C4-2B (cell line): ENCODE results near the gene POLE.
"Not testable (repeated sequence)": the region's sequence is repeated elsewhere in the genome, so short reads cannot be mapped to it uniquely, and the experiment has no call there.

Experiments used
- H3K27ac ChIP-seq: fragments of 450-650 bp; 2 replicates; pipeline ENCODE4 v1.5.1; 2017
- ZFX ChIP-seq: fragments of 450-650 bp; IDR thresholded peaks from 2 replicates; pipeline ENCODE4 v1.6.1; 2017
- TF ChIP-seq, protein P1 (sequence below): fragments of 450-650 bp; conservative IDR thresholded peaks from 2 replicates; pipeline ENCODE4 v1.5.1; 2017; ENCODE audit warnings: mild to moderate bottlenecking

Gene POLE

DNA sequence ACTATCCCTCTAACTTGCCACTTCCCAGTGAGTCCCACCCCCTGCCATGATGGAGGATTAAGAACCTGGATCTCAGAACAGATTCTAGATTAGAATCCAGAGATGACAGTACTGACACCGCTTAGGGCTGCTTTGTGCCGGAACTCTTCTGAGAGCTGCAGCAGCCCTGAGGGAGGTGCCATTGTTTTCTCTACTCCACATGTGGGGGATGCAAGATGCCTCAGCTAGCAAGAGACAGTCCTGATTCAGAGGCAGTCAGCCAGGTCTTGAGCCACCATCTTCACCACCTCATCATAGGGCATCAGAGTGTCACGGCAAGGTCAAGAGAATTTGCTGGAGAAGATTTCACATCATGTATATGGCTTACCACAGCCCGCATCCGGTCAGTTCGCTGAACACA, 20.1 kb upstream of the POLE start:
- TF ChIP-seq, protein P1, sequence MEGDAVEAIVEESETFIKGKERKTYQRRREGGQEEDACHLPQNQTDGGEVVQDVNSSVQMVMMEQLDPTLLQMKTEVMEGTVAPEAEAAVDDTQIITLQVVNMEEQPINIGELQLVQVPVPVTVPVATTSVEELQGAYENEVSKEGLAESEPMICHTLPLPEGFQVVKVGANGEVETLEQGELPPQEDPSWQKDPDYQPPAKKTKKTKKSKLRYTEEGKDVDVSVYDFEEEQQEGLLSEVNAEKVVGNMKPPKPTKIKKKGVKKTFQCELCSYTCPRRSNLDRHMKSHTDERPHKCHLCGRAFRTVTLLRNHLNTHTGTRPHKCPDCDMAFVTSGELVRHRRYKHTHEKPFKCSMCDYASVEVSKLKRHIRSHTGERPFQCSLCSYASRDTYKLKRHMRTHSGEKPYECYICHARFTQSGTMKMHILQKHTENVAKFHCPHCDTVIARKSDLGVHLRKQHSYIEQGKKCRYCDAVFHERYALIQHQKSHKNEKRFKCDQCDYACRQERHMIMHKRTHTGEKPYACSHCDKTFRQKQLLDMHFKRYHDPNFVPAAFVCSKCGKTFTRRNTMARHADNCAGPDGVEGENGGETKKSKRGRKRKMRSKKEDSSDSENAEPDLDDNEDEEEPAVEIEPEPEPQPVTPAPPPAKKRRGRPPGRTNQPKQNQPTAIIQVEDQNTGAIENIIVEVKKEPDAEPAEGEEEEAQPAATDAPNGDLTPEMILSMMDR = no peak
- no peak for TF ChIP-seq ZFX
- H3K27ac ChIP-seq = no peak overlapping the region

DNA sequence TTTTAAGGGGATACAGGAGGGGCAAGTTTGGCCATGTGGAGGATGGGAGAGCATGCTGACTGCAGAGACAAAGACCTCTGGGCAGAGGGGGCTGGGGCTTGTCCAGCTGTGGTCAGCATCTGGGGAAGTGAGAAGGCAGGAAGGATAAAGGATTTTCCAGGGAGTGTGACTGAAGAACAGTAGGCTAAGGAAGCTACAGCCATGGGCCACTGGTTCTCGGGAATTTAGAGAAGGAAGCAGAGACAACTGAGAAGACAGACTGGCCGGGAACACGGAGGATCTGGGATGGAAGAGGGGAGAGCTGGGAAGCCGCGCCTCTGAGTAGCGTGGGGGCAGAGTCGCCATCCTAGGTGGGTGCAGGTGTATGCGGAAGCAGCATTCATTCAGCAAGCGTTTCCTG, 16.5 kb upstream of the POLE start:
- peak overlapping the region; percentile 19; the same call in 1 of the 2 replicates for H3K27ac ChIP-seq
- TF ChIP-seq, protein P1 = no peak
- no peak for TF ChIP-seq ZFX

DNA sequence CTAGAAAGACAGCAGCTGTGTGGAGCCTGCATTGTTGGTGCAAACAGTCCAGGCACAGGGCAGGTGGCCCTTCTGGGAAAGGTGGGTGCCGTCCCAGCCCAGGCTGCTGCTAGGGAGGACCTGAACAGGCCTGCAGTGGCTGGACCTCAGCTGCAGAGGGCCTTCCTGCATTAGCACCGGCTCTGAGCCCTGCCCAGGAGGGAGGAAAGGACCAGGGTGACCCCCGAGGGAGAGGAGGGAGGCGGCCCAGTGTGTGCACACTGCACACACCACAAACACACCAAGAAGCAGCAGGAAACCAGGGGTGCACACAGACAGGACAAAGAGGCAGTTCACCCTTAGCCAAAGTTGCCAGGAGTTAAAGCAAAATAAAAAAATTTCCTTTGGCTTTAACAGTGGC, 15.5 kb upstream of the POLE start:
- TF ChIP-seq, protein P1 = no peak
- TF ChIP-seq ZFX = no peak

DNA sequence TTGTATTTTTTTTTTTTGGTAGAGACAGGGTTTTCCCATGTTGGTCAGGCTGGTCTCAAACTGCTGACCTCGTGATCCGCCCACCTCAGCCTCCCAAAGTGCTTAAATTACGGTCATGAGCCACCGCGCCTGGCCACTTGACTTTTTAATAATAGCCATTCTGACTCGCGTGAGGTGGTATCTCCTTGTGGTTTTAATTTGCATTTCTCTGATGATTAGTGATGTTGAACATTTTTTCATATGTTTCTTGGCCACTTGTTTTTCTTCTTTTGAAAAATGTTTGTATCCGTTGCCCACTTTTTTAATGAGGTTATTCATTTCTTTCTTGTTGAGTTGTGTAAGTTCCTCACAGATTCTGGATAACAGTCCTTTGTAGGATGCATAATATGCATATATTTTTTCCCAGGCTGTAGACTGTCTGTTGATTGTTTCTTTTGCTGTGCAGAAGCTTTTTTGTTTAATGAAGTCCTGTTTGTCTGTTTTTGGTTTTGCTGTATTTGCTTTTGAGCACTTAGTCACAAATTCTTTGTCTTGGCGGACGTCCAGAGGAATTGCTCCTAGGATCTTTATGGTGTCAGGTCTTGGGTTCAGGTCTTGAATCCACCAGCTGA, 13.2 kb upstream of the POLE start:
- H3K27ac ChIP-seq = peak overlapping the region; percentile 75
- TF ChIP-seq, protein P1 = no peak
- TF ChIP-seq ZFX = no peak

More for the DNA sequence above, 15.5 kb upstream of the POLE start:
- no peak overlapping the region for H3K27ac ChIP-seq

DNA sequence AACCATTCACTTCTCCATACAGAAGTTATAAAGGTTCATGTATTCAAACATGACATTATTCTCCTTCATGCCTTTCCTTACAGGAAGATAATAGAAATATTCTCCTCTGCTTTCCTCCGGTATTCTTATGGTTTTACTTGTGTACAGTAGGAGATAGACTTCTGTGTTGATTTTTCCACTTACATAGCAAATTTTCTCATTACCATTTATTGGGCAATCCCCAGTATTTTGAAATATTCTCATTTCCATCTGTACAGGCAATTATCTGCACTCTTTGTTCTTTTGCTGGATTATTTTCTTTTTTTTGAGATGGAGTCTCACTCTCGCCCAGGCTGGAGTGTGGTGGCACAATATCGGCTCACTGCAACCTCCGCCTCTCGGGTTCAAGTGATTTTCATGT, 11.2 kb upstream of the POLE start:
- TF ChIP-seq, protein P1 = no peak
- no peak for TF ChIP-seq ZFX
- H3K27ac ChIP-seq = no peak overlapping the region

DNA sequence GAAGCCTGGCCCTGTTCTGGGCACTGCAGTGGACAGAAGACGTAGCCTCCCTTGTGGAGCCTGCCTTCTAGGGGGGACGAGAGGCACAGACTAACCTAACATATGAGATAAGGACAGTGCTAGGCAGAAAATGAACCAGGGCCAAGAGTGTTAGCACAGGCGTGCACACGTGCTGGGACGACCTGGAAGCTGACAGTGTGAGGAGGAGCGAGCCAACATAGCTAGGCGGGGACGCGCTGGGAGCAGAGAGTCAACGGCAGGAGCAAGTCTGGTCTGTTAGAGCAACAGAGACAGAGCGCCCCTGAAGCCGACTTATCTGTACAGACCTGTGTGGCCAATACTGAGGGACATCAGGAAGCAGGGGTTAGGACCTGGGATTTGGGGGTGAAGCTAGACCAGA, 8.3 kb upstream of the POLE start:
- TF ChIP-seq, protein P1 = no peak
- no peak for TF ChIP-seq ZFX

DNA sequence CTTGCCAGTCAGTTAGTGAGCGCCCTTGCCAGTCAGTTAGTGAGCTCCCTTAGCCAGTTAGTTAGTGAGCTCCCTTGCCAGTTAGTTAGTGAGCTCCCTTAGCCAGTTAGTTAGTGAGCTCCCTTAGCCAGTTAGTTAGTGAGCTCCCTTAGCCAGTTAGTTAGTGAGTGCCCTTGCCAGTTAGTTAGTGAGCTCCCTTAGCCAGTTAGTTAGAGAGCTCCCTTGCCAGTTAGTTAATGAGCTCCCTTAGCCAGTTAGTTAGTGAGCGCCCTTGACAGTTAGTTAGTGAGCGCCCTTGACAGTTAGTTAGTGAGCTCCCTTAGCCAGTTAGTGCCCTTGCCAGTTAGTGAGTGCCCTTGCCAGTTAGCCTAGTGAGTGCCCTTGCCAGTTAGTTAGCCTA, 7.7 kb upstream of the POLE start:
- H3K27ac ChIP-seq = not testable (repeated sequence)

More for the DNA sequence above, 8.3 kb upstream of the POLE start:
- no peak overlapping the region for H3K27ac ChIP-seq

DNA sequence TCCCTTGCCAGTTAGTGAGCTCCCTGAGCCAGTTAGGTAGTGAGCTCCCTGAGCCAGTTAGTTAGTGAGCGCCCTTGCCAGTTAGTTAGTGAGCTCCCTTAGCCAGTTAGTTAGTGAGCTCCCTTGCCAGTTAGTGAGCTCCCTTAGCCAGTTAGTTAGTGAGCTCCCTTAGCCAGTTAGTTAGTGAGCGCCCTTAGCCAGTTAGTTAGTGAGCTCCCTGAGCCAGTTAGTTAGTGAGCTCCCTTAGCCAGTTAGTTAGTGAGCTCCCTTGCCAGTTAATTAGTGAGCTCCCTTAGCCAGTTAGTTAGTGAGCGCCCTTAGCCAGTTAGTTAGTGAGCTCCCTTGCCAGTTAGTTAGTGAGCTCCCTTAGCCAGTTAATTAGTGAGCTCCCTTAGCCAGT, 4.9 kb upstream of the POLE start:
- not testable (repeated sequence) for H3K27ac ChIP-seq
